Sigmoid colon (tissue), 7 donors: Measurements from ENCODE around the gene CDH23. TPM values are rescaled to one million over a fixed set of nuclear protein-coding genes. Genes with fewer than 3 reads are reported as not detected.

Source experiments
- DNase-seq: peaks from one replicate; pipeline ENCODE4 v3.0.0-alpha.2; 2019
- H3K27ac ChIP-seq, 4 donors: fragments of 200-600 bp; sonication (generic); one replicate each; pipeline ENCODE4 v1.5.1; 2016 to 2019; ENCODE audit warnings: mild to moderate bottlenecking in 1 of 4
- H3K27me3 ChIP-seq, 3 donors: fragments of 200-600 bp; sonication (generic); one replicate each; pipeline ENCODE4 v1.5.1; 2019; ENCODE audit warnings: mild to moderate bottlenecking in 1 of 3
- H3K36me3 ChIP-seq, 4 donors: fragments of 200-600 bp; sonication (generic); one replicate each; pipeline ENCODE4 v1.5.1; 2016 to 2019
- H3K4me1 ChIP-seq, 4 donors: fragments of 200-600 bp; sonication (generic); one replicate each; pipeline ENCODE4 v1.5.1; 2017 to 2019
- H3K4me3 ChIP-seq, 4 donors: fragments of 200-600 bp; sonication (generic); one replicate each; pipeline ENCODE4 v1.5.1; 2017 to 2019; ENCODE audit warnings: mild to moderate bottlenecking in 2 of 4, moderate library complexity in 1 of 4
- H3K9me3 ChIP-seq, 4 donors: fragments of 200-600 bp in 3 of 4; sonication (generic) in 3 of 4; one replicate each; pipeline versions ENCODE4 v1.5.1 to v1.6.1; 2013 to 2019
- EP300 ChIP-seq, 4 donors: sonication (generic); formaldehyde crosslinking; IDR thresholded peaks; one replicate each; pipeline ENCODE4 v1.6.1; 2017; ENCODE audit warnings: antibody characterized with exemption in 4 of 4
- POLR2A ChIP-seq, 2 donors: fragments of 450-650 bp; IDR thresholded peaks; one replicate each; pipeline ENCODE4 v1.6.1; 2016; ENCODE audit warnings: antibody characterized with exemption in 2 of 2, mild to moderate bottlenecking in 2 of 2, moderate library complexity in 2 of 2
- POLR2AphosphoS5 ChIP-seq, 4 donors: sonication (generic); formaldehyde crosslinking; IDR thresholded peaks; one replicate each; pipeline ENCODE4 v1.6.1; 2017; ENCODE audit warnings: antibody characterized with exemption in 4 of 4
- whole genome bisulfite sequencing, 2 donors: extraction: QIAGEN DNeasy Blood & Tissue Kit; methylation state at CpG; one replicate each; pipeline ENCODE4 v1.1.7; 2013; 5-methylcytosine and 5-hydroxymethylcytosine counted together
- intact Hi-C: fragments of 100-400 bp; cut with DNase I; formaldehyde crosslinking; loops from one replicate; pipeline ENCODE4 v1.15.1; 2023
- polyA plus RNA-seq, 3 donors: library from polyadenylated mRNA; stranded (reverse); fragments of 200-250 nt; gene quantifications; one replicate each; pipeline ENCODE4 v1.2.3, GENCODE V29; 2013
- total RNA-seq, 4 donors: library from RNA; depleted of rRNA; stranded (reverse); fragments of >200 nt; gene quantifications; one replicate each; pipeline ENCODE4 v1.1.0, GENCODE V29; 2016
- TF ChIP-seq, protein P1 (sequence below), 4 experiments: fragments of 450-650 bp in 3 of 4; fragments of 200-600 bp in 1 of 4; IDR thresholded peaks; one replicate each; pipeline ENCODE4 v1.5.1; 2016 to 2019; ENCODE audit warnings: antibody characterized with exemption in 4 of 4, mild to moderate bottlenecking in 3 of 4, moderate library complexity in 2 of 4
- donor health status: healthy with polysubstance abuse.
- donor health status: Bipolar disorder and iron deficiency.
- donor health status: healthy.

Gene CDH23
- total and polyA plus RNA-seq, 7 donors: 1.5 to 7.2 (median 3.0) TPM

DNA sequence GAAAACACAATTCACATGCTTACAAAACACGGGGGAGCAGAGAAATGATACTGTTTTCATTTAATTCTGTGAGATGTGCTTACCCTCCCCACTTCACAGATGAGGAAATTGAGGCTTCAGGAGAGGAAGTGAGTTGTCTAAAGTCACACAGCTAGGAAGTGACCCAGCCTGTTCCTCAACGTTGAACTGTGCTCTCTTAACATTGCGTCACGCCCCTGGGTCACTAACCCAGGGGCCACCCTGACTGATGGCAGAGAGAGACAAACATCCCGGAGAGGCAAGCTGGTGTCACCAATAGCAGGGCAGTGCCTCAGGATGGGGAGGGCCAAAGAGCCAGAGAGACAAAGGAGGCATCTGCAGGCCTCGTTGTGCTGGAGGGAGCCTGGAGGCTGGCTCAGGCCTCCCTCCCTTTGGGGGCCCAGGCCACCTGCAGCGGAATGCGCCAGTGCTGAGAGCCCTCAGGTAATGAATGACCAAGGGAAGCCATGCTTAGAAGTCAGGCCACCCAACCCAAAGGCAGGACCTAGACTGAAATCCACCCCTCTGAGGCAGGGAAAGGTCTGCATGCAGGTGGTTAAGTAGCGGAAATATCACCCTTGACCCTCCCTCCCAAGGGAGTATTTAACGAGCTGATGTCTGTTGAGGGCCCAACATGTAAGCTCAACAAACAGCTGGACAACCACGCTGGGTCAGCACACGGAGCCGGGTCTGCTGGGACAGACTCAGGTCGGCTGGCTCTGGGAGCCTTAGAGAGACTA is 241.5 kb downstream of the CDH23 start:
- TF ChIP-seq, protein P1, sequence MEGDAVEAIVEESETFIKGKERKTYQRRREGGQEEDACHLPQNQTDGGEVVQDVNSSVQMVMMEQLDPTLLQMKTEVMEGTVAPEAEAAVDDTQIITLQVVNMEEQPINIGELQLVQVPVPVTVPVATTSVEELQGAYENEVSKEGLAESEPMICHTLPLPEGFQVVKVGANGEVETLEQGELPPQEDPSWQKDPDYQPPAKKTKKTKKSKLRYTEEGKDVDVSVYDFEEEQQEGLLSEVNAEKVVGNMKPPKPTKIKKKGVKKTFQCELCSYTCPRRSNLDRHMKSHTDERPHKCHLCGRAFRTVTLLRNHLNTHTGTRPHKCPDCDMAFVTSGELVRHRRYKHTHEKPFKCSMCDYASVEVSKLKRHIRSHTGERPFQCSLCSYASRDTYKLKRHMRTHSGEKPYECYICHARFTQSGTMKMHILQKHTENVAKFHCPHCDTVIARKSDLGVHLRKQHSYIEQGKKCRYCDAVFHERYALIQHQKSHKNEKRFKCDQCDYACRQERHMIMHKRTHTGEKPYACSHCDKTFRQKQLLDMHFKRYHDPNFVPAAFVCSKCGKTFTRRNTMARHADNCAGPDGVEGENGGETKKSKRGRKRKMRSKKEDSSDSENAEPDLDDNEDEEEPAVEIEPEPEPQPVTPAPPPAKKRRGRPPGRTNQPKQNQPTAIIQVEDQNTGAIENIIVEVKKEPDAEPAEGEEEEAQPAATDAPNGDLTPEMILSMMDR (IDR thresholded peaks at IDR 0.05): no peak
- TF ChIP-seq POLR2A (IDR thresholded peaks at IDR 0.05) (no peak), EP300 (IDR thresholded peaks at IDR 0.05) (no peak), POLR2AphosphoS5 (IDR thresholded peaks at IDR 0.05) (no peak)
- H3K27ac ChIP-seq: no peak overlapping the region
- peaks cover 0 to 6% (median 2%) of the 10 kb centered on the region in 4 donors for H3K4me1 ChIP-seq
- no peaks in the 10 kb centered on the region for H3K27me3 ChIP-seq
- no peak for DNase-seq
- no peaks in the 10 kb centered on the region for H3K9me3 ChIP-seq
- no peak overlapping the region for H3K4me3 ChIP-seq
- 8 to 49% methylated on average over 14 of the region's 14 CpGs for WGBS, 2 donors
- no peaks in the 10 kb centered on the region for H3K36me3 ChIP-seq
- intact Hi-C loops: no loop called here

DNA sequence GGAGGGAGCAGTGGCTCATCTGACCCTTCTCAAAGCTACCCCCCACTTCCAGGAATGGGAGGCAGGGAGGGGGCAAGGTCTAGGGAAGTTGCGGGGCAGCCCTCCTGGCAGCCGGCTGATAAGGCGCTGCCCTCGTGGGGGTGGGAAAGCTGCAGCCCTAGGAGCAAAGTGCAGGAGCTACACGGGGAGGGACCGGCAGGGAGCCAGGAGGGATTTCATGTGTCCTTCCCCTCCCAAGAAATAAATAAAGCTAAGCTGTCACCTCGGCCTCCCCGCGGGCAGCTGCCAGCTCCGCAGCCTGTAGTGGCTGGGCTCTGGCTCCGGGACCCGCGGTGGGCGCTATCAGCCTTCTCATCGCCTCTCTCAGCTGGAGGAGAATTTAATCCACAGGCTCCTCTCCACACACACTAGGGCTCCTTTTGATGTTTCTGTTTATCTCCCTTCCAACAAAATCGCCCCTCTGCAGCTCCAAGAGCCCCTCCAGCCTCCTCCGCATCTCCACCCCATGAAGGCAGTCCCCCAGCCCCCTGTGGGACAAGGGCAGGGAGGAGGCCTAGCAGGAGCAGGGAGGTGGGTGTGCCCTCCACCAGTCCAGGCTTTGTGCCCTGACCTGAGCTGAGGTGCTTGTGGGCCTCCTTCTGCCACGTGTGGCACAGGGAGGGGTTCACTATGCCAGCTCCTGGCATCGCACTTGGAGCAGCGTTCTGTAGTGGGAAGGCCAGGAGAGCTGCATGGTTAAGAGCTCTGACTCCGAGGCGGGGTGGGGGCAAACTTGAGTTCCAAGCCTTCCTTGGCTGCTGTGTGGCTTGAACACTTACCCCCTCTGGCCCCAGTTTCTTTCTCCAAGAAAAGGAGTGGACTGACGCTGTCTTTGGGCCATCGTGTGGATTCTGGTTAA is 242.4 kb downstream of the CDH23 start:
- Histone ChIP-seq H3K27me3 (no peaks in the 10 kb centered on the region), H3K4me3 (no peak overlapping the region), H3K27ac (no peak overlapping the region), H3K36me3 (no peaks in the 10 kb centered on the region), H3K4me1 (peaks cover 0 to 6% (median 2%) of the 10 kb centered on the region in 4 donors), H3K9me3 (no peaks in the 10 kb centered on the region)
- WGBS, 2 donors: 21 to 47% methylated on average over 24 of the region's 24 CpGs
- intact Hi-C loops: no loop called here
- no peak for DNase-seq
- TF ChIP-seq POLR2A (IDR thresholded peaks at IDR 0.05) (no peak), EP300 (IDR thresholded peaks at IDR 0.05) (no peak), POLR2AphosphoS5 (IDR thresholded peaks at IDR 0.05) (no peak)
- TF ChIP-seq, protein P1 (IDR thresholded peaks at IDR 0.05): no peak

DNA sequence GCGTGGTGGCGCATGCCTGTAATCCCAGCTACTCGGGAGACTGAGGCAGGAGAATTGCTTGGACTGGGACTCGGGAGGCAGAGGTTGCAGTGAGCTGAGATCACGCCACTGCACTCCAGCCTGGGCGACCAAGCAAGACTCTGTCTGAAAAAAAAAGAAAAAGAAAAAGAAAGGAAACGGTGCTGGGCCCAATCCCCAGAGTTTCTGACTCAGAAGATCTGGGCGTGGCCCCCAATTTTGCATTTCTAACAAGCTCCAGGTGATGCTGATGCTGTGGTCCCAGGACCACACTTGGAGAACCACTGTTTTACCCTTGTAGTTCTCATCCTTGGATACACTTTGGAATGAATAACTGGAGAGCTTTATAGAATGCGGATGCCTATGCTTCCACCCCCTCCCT is 243.9 kb downstream of the CDH23 start:
- intact Hi-C loops: no loop called here
- no peaks in the 10 kb centered on the region for H3K4me1 ChIP-seq
- TF ChIP-seq POLR2A (IDR thresholded peaks at IDR 0.05) (no peak), POLR2AphosphoS5 (IDR thresholded peaks at IDR 0.05) (no peak), EP300 (IDR thresholded peaks at IDR 0.05) (no peak)
- TF ChIP-seq, protein P1 (IDR thresholded peaks at IDR 0.05): no peak
- no peaks in the 10 kb centered on the region for H3K27me3 ChIP-seq
- no peak overlapping the region for H3K27ac ChIP-seq
- 77 to 84% methylated on average over 9 of the region's 9 CpGs for WGBS, 2 donors
- DNase-seq: no peak
- H3K9me3 ChIP-seq: no peaks in the 10 kb centered on the region
- H3K4me3 ChIP-seq: no peak overlapping the region
- no peaks in the 10 kb centered on the region for H3K36me3 ChIP-seq

DNA sequence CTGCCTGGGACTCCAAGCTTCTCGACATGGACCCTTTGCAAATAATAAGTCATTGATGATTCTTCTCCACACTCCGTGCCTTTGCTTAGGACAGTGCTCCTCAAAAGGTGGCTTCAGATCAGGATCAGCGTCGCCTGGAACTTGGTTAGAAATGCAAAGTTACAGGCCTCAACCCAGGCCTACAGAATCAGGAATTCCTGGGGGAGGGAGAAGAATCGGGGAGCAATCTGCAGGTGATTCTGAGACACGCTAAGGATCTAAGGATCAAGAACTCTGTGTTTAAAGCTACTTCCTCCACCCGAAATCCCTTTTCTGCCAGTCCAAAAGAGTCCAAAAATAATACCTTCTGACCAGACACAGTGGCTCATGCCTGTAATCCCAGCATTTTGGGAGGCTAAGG is 244.7 kb downstream of the CDH23 start:
- H3K9me3 ChIP-seq: no peaks in the 10 kb centered on the region
- no peaks in the 10 kb centered on the region for H3K4me1 ChIP-seq
- TF ChIP-seq POLR2AphosphoS5 (IDR thresholded peaks at IDR 0.05): no peak
- TF ChIP-seq, protein P1 (IDR thresholded peaks at IDR 0.05): no peak
- TF ChIP-seq POLR2A (IDR thresholded peaks at IDR 0.05): no peak
- TF ChIP-seq EP300 (IDR thresholded peaks at IDR 0.05): no peak
- no peaks in the 10 kb centered on the region for H3K27me3 ChIP-seq
- 93 to 95% methylated on average over 7 of the region's 7 CpGs for WGBS, 2 donors
- H3K27ac ChIP-seq: no peak overlapping the region
- H3K36me3 ChIP-seq: no peaks in the 10 kb centered on the region
- no peak for DNase-seq
- no peak overlapping the region for H3K4me3 ChIP-seq
- intact Hi-C loops: no loop called here
